ENCODE measurements around the gene MAP6. TPM values are rescaled to one million over a fixed set of nuclear protein-coding genes. Genes with fewer than 3 reads are reported as not detected.
"Not testable (repeated sequence)": the region's sequence is repeated elsewhere in the genome, so short reads cannot be mapped to it uniquely, and the experiment has no call there.

Gene MAP6
- total RNA-seq, 2 donors from 2014 or later, result 0.14 TPM; not detected in 1

DNA sequence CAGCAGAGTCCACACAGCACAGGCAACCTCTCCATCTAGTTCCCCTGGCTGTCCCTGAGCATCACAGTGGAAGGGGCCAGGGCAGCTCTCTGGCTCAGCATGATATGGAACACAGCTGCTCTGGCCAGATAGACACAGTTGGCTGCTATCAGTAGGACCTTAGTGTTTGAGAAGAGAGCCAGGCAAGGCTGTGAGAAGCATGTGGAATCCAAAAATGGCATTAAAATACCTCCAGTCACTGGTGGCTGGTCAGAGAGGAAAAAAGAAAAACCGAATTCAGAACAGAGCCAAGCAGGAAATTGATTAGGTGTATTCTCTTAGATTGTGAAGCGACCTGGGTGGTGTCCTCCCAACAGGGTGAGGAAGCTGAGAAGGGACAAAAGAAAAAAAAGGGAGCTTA is 78.9 kb downstream of the MAP6 start:
- Mint-ChIP-seq H3K36me3 (no peaks in the 10 kb centered on the region), H3K27me3 (peaks cover 0 to 4% of the 10 kb centered on the region in 2 donors), H3K4me3 (no peak overlapping the region), H3K4me1 (ENCODE audit: low read depth in 2 of 2) (peaks cover 15 to 17% of the 10 kb centered on the region in 2 donors), H3K27ac (no peak overlapping the region), H3K9me3 (no peaks in the 10 kb centered on the region)
- ATAC-seq (no peak), DNase-seq (ENCODE audit: low spot score) (no peak)

DNA sequence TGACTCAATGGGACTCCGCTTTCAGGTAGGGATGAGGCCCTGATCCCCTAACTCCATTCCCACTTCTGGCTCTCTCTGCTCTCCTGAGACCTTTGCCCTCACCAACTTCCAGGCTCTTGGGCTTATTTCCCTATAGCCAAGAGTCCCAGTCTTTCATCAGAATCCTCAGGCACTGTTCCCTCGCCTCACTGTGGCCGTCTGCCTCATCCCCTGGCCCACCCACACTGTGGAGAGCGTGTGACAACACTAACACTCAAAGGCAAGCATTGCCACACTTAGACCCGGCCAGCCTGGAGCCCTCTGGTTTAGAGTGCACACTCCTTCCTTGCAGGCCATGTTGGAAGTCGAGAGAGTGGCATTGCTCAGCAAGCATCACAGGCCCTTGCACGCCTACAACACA is 79.8 kb downstream of the MAP6 start:
- Mint-ChIP-seq H3K27ac (no peak overlapping the region), H3K27me3 (peaks cover 0 to 4% of the 10 kb centered on the region in 2 donors), H3K4me3 (no peak overlapping the region), H3K4me1 (ENCODE audit: low read depth in 2 of 2) (peaks cover 15 to 19% of the 10 kb centered on the region in 2 donors), H3K36me3 (no peaks in the 10 kb centered on the region), H3K9me3 (no peaks in the 10 kb centered on the region)
- DNase-seq (ENCODE audit: low spot score), result no peak
- no peak for ATAC-seq

DNA sequence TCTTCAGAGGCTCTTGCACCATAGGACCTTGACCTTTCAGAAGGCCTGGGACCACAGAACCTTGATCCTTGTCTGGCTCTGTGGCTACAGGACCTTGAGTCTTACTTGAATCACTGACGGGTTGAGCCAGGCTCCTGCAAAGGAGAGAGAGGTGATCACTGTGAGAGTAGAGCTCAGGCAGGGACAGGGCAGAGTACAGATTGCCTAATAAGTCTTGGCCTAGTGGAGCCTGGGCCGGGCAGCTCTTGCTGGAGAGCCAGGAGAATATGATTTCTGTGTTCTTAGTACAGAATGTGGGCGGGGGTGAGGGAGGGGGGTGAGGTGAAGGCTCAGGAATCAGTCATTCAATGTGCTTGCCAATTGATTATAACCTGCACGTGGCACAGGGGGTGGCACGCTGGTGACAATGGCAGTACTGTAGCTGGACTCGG is 80.8 kb downstream of the MAP6 start:
- no peaks in the 10 kb centered on the region for H3K36me3 Mint-ChIP-seq
- no peaks in the 10 kb centered on the region for H3K9me3 Mint-ChIP-seq
- DNase-seq (ENCODE audit: low spot score) (no peak), ATAC-seq (no peak)
- H3K27ac Mint-ChIP-seq, result no peak overlapping the region
- H3K4me1 Mint-ChIP-seq (ENCODE audit: low read depth in 2 of 2), result peaks cover 13 to 16% of the 10 kb centered on the region in 2 donors
- peaks cover 0 to 4% of the 10 kb centered on the region in 2 donors for H3K27me3 Mint-ChIP-seq
- no peak overlapping the region for H3K4me3 Mint-ChIP-seq

DNA sequence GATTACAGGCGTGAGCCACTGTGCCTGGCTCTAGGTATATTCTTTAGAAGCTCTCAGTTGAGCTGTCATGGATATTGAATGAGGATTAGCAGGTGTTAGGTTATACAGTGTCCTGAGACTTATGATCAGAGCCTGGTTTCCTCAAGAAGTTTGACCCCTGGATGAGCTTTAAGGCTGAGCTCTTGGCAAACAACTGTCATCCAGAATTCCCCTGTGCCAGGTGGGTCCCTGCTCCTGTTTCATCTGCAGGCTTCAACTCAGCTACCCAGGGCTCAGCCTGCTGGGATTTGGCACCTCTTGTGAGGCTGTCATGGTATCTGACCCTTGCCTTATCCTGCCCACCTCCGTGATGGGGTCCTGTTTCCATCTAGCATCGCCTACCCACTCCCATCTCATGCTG is 82.4 kb downstream of the MAP6 start:
- Mint-ChIP-seq H3K36me3 (no peaks in the 10 kb centered on the region), H3K27me3 (peaks cover 3 to 5% of the 10 kb centered on the region in 2 donors), H3K27ac (no peak overlapping the region), H3K4me3 (no peak overlapping the region), H3K4me1 (ENCODE audit: low read depth in 2 of 2) (peaks cover 13 to 14% of the 10 kb centered on the region in 2 donors), H3K9me3 (no peaks in the 10 kb centered on the region)
- ATAC-seq (no peak), DNase-seq (ENCODE audit: low spot score) (no peak)

DNA sequence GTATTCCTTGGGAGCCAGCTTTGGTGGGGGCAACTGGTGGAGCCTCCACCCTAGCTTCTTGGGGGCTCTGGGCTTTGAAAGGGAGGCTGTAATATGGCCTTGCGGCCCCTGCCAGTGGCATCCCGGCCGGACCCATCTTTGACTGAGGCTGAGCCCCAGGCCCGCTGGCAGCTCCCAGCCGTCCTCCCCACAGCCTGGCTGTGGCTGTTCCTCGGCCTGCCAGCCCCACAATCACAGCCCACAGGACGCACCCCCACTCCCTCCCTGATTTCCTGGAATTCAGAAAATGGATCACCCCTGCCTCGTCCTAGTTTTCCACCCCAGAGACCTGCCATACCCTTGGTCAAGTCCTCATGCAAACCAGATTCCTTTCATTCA is 83.6 kb downstream of the MAP6 start:
- Mint-ChIP-seq H3K27ac (peak overlapping the region; percentile 2 to 18), H3K9me3 (no peaks in the 10 kb centered on the region), H3K36me3 (no peaks in the 10 kb centered on the region), H3K27me3 (peaks cover 4 to 7% of the 10 kb centered on the region in 2 donors), H3K4me3 (peak overlapping the region; percentile 36), H3K4me1 (ENCODE audit: low read depth in 2 of 2) (peaks cover 13 to 14% of the 10 kb centered on the region in 2 donors)
- peak; percentile 42 for DNase-seq (ENCODE audit: low spot score)
- no peak for ATAC-seq

DNA sequence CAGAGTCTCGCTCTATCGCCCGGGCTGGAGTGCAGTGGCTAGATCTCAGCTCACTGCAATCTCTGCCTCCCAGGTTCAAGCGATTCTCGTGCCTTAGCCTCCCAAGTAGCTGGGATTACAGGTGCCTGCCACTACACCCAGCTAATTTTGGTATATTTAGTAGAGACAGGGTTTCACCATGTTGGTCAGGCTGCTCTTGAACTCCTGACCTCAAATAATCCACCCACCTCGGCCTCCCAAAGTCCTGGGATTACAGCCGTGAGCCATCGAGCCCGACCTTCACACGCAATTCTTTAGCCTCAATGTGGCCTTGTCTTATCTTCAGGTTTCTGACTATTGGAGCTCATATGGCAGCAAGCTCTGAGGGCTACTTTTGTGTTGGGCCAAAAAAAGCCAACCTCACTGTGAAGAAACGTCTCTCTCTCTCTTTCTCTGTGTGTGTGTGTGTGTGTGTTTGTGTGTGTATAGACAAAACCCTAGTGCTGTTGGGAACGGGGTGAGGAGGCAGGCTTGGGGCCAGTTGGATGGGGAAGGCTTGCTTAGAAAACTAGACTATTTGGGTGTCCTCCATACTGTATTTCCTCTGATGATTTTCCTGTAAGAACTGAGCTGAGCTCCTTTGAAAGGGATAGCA is 84.1 kb downstream of the MAP6 start:
- DNase-seq (ENCODE audit: low spot score), result peak; percentile 2
- not testable (repeated sequence) for ATAC-seq, H3K9me3 Mint-ChIP-seq, H3K36me3 Mint-ChIP-seq, H3K27me3 Mint-ChIP-seq
- Mint-ChIP-seq H3K4me3 (peak overlapping the region; percentile 36), H3K4me1 (ENCODE audit: low read depth in 2 of 2) (peaks cover 13 to 14% of the 10 kb centered on the region in 2 donors), H3K27ac (peak overlapping the region; percentile 2 to 18)

DNA sequence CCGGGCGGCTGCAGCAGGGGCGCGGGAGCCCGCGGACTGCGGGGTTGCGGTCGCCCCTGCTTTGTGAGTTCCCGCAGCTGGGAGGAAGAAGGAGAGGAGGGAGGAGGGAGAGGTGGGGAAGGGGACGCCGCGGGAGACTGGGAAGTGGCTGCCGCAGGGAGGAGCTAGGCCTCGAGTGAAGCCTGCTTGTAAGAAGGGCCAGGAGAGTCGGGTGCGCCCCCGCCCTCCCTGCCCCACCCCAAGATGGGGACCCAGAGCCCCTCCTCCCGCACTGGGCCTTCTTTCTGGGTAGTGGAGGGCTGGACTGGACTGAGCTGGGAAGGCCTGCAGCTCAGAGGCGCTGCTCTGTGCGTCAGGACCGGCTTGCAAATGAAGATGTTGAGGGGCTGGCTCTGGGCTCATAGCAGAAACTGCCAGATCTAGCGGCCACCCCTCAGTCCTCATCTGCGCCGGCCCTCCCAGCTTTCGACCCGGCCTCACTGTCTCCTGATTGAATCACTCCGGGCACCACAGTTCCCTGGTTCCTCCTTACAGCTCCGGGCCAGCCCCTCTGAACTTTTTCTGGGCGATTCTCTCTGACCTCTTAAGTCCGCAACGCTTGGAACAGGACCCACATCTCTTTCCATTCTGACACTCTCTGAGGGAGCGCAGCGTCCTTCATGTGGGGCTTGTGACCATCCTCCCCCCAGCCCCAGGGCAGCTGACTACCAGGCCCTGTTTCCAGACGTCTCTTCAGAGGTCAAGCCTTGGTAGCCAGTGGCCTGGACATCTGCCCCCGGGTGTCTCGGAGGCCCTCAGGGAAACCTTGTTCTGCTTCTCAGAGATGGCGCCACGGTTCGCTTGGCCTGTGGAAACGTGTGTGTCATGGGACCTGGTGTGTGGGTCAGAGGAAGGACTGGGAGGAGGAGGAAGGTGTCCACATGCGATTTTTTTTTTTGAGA is 84.8 kb downstream of the MAP6 start:
- Mint-ChIP-seq H3K4me1 (ENCODE audit: low read depth in 2 of 2) (peaks cover 13 to 14% of the 10 kb centered on the region in 2 donors), H3K9me3 (no peaks in the 10 kb centered on the region), H3K36me3 (no peaks in the 10 kb centered on the region), H3K27me3 (peaks cover 4 to 7% of the 10 kb centered on the region in 2 donors), H3K27ac (peak overlapping the region; percentile 2 to 76), H3K4me3 (peak overlapping the region; percentile 68)
- ATAC-seq, result peak in 1 of 2 donors; percentile 8
- DNase-seq (ENCODE audit: low spot score), result peak; percentile 39

DNA sequence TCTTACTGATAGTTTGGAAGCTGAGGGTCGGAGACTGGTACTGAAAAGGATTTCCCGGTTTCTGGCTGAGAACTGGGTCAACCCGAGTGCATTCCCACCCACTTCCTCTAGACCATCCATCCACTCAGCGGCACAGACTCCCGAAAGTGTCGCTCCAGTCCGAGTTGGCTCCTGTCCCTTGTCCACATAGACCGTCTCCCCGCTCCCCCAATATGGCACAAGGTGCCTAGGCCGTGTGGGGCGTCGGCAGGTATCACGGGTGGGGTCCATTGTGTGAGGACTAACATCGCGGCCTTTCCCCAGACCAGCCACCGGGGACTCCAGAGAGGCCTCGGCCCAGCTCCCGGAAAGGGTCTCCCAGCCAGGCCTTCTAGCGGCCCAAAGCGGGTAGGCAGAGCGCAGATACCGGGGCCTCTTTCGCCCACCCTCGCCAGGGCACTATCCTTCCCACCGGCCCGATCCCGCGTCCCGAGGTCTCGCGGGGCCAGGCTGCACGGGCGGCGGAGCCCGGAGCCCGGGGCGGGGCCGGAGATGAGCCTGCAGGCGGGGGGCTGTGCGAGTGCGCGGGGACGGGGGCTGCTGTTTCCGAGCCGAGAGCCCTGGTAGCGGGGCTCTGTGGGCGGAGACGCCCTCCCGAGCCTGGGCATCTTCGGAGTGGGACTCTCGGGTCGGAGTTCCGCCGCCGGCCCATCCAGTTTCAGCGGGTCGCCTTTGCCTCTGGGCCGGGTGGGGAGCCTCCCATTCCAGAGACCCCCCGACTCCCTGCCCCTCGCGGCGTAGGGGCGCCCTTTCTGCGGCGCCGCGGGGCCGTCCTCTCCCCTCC is 85.7 kb downstream of the MAP6 start:
- Mint-ChIP-seq H3K36me3 (no peaks in the 10 kb centered on the region), H3K9me3 (no peaks in the 10 kb centered on the region), H3K27ac (peak overlapping the region; percentile 79 to 90), H3K4me1 (ENCODE audit: low read depth in 2 of 2) (peaks cover 13 to 14% of the 10 kb centered on the region in 2 donors), H3K27me3 (peaks cover 4 to 7% of the 10 kb centered on the region in 2 donors), H3K4me3 (peak overlapping the region; percentile 84)
- DNase-seq (ENCODE audit: low spot score) (peak; percentile 67), ATAC-seq (peak; percentile 82 to 85)

DNA sequence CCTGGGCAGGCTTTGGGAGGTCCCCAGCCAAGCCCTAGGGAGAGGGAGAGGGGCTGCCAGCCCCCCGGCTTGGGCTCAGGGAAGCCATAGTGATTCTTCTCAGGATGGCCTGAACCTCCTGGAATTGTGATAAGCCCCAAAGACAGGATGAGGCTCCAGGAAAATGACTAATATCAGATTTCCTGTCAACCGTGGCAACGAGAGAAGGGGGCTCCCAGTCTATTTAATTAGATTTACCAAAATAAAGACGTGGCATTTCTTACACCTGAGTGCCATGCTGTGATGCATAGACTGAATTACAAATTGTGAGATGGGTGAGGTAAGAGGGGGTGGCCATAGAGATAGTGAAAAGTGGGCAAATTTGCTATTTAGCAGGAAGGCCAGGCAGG is 86.3 kb downstream of the MAP6 start:
- no peaks in the 10 kb centered on the region for H3K36me3 Mint-ChIP-seq
- H3K27ac Mint-ChIP-seq, result peak overlapping the region; percentile 79 to 90
- peaks cover 13 to 14% of the 10 kb centered on the region in 2 donors for H3K4me1 Mint-ChIP-seq (ENCODE audit: low read depth in 2 of 2)
- peak; percentile 3 to 34 for ATAC-seq
- H3K9me3 Mint-ChIP-seq, result no peaks in the 10 kb centered on the region
- H3K4me3 Mint-ChIP-seq, result peak overlapping the region; percentile 84
- no peak for DNase-seq (ENCODE audit: low spot score)
- peaks cover 4 to 7% of the 10 kb centered on the region in 2 donors for H3K27me3 Mint-ChIP-seq

DNA sequence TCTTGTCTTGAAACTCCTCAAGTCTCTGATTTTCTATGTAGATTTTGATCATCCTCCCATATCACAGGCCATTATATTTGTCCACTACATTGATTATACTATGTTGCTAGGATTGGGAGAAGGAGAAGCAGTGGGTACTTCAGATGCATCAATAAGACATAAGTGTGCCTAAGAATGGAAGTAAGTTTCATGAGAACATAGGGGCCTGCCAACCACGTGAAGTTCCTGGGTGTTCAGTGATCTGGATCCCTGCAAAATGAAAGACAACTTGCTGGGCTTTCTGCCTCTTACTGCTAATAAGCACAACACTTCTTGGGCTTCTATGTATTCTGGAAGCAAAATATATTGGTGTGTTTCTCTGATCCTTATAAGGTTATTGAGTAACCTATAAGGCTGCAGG is 89.0 kb downstream of the MAP6 start:
- peaks cover 23 to 27% of the 10 kb centered on the region in 2 donors for H3K4me1 Mint-ChIP-seq (ENCODE audit: low read depth in 2 of 2)
- H3K4me3 Mint-ChIP-seq, result no peak overlapping the region
- H3K27me3 Mint-ChIP-seq, result peaks cover 4 to 7% of the 10 kb centered on the region in 2 donors
- no peaks in the 10 kb centered on the region for H3K36me3 Mint-ChIP-seq
- ATAC-seq (no peak), DNase-seq (ENCODE audit: low spot score) (no peak)
- H3K27ac Mint-ChIP-seq, result no peak overlapping the region
- no peaks in the 10 kb centered on the region for H3K9me3 Mint-ChIP-seq

DNA sequence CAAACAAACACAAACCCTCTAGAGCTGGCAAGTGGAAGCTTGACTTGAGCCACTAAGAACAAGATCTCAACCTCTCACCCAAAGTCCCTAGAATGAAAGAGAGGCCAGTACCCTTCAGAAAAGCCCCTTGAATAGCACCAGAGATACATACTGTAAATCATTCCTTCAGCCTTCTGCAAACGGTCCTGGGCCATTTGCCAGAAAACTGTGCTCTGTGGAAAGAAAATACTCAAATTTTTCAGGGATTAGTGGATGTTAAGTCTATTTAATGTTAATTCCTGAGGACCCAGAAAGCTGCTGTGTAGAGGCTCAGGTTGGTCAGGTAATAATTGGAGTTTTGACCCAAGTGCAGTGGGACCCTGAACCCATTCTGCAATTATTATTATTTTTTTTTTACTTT is 89.9 kb downstream of the MAP6 start:
- H3K4me3 Mint-ChIP-seq, result no peak overlapping the region
- H3K27me3 Mint-ChIP-seq, result peaks cover 4 to 7% of the 10 kb centered on the region in 2 donors
- H3K9me3 Mint-ChIP-seq, result no peaks in the 10 kb centered on the region
- no peak for ATAC-seq
- peaks cover 23 to 27% of the 10 kb centered on the region in 2 donors for H3K4me1 Mint-ChIP-seq (ENCODE audit: low read depth in 2 of 2)
- DNase-seq (ENCODE audit: low spot score), result no peak
- no peak overlapping the region for H3K27ac Mint-ChIP-seq
- no peaks in the 10 kb centered on the region for H3K36me3 Mint-ChIP-seq

DNA sequence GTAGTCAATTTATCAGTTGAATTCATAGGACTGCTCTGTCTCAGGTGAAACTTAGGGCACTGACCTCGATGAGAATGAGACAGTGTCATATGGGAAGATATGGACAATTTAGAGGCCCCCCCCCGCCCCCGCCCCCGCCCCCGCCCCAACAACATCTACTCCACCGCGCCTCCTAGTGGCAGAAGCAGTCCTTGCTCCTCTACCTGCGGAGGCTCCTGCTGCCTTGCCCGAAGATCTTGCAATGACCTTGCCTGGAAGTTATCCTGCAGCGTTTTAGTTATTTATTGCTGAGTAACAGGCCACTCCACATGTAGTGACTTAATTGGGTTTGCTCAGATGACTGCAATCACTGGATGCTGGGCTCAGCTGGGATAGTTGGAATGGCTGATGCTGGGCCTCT is 91.6 kb downstream of the MAP6 start:
- H3K4me3 Mint-ChIP-seq, result no peak overlapping the region
- H3K27ac Mint-ChIP-seq, result no peak overlapping the region
- ATAC-seq, result no peak
- no peaks in the 10 kb centered on the region for H3K9me3 Mint-ChIP-seq
- DNase-seq (ENCODE audit: low spot score), result no peak
- peaks cover 14 to 18% of the 10 kb centered on the region in 2 donors for H3K4me1 Mint-ChIP-seq (ENCODE audit: low read depth in 2 of 2)
- H3K36me3 Mint-ChIP-seq, result no peaks in the 10 kb centered on the region
- H3K27me3 Mint-ChIP-seq, result peaks cover 4 to 7% of the 10 kb centered on the region in 2 donors

DNA sequence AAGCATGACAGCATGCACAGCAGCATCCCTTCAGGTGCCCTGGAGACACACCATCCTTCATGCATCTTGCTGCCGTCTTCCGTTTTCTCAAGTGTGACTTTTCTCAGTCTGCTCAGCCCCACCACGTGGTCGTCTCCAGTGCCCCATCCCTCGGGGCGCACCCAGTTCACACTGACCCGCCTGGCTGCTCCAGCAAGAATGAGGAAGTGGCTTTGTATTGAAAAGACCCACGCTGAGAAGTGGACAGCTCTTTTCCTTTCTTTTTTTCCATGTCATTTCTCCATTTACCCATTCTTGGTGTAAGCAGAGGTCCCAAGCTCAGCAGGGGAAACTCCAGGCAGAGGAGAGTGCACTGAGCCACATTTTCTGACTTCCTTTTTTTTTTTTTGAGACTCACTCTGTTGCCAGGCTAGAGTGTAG is 92.3 kb downstream of the MAP6 start:
- Mint-ChIP-seq H3K9me3 (no peaks in the 10 kb centered on the region), H3K4me3 (no peak overlapping the region), H3K27me3 (peaks cover 1 to 3% of the 10 kb centered on the region in 2 donors), H3K27ac (peak overlapping the region in 1 of 2 donors; percentile 59), H3K4me1 (ENCODE audit: low read depth in 2 of 2) (peaks cover 12 to 14% of the 10 kb centered on the region in 2 donors), H3K36me3 (no peaks in the 10 kb centered on the region)
- ATAC-seq, result no peak
- no peak for DNase-seq (ENCODE audit: low spot score)
